GM18511 (cell line): ENCODE results near the gene RAPGEF4.
"Not testable (repeated sequence)": the region's sequence is repeated elsewhere in the genome, so short reads cannot be mapped to it uniquely, and the experiment has no call there.

ENCODE experiments used
- ATAC-seq: cut with Tn5 transposase; IDR thresholded peaks from one replicate; pipeline ENCODE4 v1.9.1; 2021; ENCODE audit warnings: mild to moderate bottlenecking, moderate library complexity; ENCODE audit not compliant: unreplicated experiment

The RAPGEF4 gene

GRCh38 chr2:173027181-173028128 is 291.8 kb downstream of the RAPGEF4 start:
- ATAC-seq: no peak

DNA sequence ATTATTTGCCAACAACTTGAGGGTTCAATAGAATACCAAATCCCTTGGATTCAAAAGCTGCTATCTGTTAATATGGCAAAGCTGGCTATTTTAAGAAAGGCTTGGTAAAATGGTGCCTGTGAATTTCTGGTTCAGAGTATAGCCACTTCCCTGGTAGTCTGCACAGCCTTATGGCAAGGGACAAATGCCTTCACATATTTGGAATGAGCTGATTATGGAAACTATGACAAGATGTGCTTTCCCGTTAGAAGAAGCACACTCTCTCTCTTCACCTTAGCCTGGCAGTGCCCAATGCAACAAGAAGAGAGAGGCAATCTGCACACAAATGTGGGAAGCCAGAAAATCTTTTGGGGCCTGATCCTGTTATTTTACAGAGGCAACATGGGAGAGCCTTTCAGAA is 292.5 kb downstream of the RAPGEF4 start:
- no peak for ATAC-seq

DNA sequence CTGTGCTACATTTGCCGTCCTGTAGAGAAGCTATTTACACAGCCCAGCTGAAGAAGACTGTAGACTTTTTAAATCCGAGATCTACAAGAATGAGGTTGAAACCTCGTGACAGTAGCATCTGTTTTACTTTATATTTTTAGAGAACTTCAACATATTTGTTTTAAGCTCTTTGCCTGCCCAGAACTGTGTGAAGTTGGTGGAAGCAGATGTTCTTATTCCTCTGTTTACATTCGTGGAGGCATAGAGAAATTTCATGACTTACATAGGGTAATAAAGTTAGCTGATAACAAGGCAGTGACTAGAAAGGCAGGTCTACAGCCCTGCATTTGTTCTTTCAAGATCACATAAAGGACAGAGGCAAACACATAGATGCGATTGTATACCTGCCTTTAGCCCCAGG is 293.0 kb downstream of the RAPGEF4 start:
- no peak for ATAC-seq

- ATAC-seq: no peak
These were observed 295.2 kb downstream of the RAPGEF4 start for GRCh38 chr2:173030561-173031490.

DNA sequence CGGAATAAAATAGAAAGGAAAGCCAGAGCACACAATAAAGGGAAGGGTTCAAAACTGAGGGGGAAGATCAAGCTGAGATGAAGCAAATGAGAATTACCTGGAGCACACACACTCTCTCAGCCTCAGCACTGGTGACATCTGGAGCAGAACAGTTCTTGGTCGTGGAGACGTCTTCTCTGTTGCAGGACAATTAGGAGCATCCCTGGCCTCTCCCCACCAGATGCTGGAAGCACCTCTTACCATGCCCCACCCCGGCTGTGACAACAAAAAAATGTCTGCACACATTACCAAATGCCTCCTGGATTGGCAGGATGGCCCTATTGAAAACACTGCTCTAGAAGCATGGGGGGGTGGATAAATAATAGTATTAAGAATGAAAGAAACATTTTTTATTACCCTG is 296.4 kb downstream of the RAPGEF4 start:
- ATAC-seq: no peak

GRCh38 chr2:173033084-173033483 is 297.4 kb downstream of the RAPGEF4 start:
- ATAC-seq: no peak

DNA sequence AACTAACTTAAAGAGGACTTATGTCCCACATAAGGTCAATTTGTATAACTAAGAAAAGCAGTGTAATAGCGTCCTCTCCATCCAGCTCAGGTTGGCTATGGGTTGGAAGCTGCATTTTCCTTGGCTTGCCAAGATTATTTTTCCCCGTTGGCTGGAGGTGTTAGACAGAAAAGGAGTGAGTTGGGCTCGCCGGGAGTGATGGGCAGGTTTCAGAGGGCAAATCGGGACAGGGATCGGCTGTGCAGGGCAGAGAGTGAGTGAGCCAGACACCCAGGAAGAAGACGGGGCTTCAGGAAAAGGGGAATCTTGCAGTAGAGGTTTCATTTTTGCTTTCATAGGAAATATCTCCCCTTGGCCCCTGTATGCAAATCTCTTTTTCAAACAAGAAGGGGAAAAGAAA is 298.5 kb downstream of the RAPGEF4 start:
- no peak for ATAC-seq

DNA sequence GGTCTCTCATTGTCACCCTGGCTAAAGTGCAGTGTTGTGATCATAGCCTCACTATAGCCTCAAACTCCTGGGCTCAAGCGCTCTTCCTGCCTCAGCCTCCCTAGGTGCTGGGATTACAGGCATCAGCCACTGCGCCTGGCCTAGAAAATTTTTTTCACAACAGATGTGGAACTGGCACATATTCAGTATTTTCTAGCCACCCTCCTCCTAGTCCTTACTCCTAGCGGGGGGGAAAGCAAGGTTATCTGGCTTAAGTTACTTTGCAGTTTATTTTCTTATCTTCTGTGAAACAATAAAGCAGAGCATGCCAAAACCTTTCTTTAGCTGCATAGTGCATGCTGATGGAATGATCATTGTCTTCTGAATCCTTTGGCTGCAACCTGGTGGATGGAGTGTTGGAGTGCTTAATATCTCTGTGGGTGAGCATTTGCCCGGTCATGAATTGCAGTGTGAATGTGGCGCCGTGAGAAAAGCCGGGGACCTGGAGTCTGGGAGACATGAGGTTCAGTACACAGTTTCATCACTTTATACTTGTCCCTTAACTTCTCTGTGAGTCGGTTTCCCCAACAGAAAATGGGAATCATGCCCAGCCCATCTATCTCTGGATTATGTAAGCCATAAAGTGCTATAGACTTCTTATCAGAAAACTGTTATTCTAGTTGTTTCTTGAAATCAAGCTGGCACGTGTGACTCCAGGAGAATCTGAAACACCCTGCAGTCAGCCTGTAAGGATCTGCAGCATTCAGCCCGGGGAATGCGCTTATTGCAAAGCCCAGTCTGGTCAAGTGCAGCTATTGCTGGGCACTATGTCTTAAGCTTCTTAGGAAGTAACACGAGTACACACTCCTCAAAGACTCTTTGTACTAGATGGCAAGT is 301.8 kb downstream of the RAPGEF4 start:
- no peak for ATAC-seq

- not testable (repeated sequence) for ATAC-seq
These were observed 302.6 kb downstream of the RAPGEF4 start for GRCh38 chr2:173038257-173038656.

GRCh38 chr2:173040729-173041128 is 305.1 kb downstream of the RAPGEF4 start:
- ATAC-seq: no peak

- no peak for ATAC-seq
These were observed 307.8 kb downstream of the RAPGEF4 start for GRCh38 chr2:173043476-173043875.

- ATAC-seq: no peak
These were observed 308.4 kb downstream of the RAPGEF4 start for GRCh38 chr2:173043897-173044519.

DNA sequence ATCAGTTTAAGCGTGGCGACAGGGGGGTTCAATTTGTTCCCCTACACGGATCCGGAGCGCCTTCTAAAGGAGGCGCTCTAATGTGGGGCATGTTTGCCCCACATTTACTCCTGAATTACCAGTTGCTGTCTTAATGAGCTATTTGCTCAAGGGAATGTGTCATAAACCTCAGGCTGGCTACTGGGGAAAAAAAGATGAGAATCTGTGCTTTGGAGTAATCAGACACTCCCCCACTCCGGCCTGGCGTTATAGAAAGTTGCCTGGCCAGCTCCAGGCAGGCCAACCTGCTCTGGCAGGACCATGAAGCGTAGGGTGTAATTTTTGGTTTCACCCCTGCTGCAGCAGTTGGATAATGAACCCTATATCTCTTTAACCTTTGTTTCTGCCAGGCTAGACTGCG is 309.0 kb downstream of the RAPGEF4 start:
- ATAC-seq: no peak

DNA sequence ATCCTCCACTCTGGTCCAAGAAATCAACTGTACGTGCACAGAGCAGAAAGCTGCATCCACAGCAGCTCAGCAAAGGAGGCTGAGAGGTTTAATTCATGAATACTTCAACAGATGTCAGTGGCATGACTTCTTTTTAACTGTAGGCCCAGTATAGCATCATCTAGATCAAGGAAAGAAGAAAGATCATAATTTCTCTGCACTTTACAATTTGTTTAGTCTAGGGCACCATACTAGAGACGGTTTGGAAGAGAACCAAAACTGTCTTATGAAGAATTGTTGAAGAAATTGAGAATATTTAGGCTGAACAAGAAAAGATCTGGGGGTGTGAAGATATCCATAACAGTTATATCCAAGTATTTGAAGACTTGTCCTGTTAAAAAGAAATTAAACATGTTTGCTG is 309.5 kb downstream of the RAPGEF4 start:
- ATAC-seq: no peak

GRCh38 chr2:173048522-173048896 is 312.9 kb downstream of the RAPGEF4 start:
- no peak for ATAC-seq

GRCh38 chr2:173048897-173049661 is 313.4 kb downstream of the RAPGEF4 start:
- peak; percentile 92 for ATAC-seq

GRCh38 chr2:173049831-173050230 is 314.2 kb downstream of the RAPGEF4 start:
- ATAC-seq: no peak

DNA sequence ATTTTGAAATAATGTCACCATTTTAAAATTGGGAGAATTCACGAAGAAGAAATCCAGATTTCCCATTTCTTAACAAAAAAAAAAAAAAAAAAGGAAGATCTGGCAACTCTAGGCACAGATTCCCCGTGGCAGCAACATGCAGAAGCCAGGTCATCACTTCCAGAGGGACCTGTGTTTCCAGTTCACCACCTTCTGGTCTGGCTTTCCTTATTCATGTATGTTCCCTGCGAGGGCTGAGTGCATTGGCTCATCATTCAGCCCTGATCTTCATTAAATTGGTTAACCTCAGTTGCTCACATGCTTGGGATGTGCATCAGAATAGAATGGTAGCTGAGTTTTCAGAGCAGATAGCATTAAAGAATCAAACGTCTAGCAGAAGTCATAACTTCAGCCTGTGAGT is 315.0 kb downstream of the RAPGEF4 start:
- no peak for ATAC-seq

DNA sequence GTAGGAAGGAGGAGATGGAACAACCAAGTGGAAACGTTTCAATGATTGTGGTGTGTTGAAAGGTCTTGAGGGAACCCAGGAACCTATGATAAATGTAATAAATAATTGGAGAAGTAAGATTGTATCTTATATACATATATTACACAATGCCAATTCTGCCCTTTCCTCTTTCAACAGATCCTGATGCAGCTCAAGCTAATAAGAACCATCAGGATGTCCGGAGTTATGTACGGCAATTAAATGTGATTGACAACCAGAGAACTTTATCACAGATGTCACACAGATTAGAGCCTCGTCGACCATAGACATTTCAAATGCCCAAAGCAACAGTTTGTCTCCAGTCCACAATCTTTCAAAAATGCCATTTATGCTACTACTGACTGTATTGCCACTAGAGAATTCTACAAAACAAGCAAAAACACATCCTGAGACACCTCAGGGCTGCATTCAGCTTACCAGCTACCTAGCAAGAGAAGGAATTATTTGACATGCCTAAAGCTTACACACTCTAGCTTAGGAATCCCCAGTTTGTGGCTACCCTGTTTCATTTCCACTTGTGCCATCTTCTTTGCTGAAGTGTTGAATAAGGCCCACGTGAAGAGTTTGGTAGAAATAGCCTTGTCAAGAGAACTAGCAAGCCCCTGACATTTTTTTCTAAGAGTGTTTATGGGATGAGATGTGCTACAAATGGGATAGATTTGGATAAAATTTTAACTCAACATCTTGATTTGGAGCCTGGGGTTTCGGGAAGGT is 316.0 kb downstream of the RAPGEF4 start:
- ATAC-seq: no peak
